Measurements from ENCODE around the gene ABI2. TPM values are rescaled to one million over a fixed set of nuclear protein-coding genes. Genes with fewer than 3 reads are reported as not detected.

ABI2 gene
- total and polyA plus RNA-seq, 2 experiments from 2014 or later = 28.0 to 88.3 TPM

DNA sequence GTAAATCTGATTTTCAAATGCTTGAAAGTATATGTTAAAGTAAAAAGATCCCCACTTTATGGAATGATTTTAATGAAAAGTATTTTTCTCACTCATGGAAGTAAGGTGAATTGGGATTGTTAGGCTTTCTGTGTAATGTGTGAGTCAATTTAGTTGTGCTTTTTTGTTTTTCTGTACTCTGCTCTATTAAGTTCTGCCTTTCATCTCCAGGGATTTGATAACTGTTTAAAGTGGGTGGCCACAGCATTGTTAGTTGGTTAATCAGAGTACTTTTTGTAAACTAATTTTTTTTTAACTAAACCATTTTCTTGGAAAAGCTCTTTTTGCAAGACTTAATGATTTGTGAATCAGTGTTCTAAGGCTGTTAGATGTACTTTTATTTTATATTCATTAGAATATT lies 76.8 kb downstream of the ABI2 start:
- Histone ChIP-seq H3K4me3 (0 out of 2 replicates have a peak overlapping the region, but pooled peaks have one; percentile 2), H3K27me3 (replicated peaks; ENCODE audit: insufficient read depth) (no peaks in the 10 kb centered on the region), H3K9me3 (ENCODE audit: low read depth) (no peaks in the 10 kb centered on the region), H3K79me2 (ENCODE audit: insufficient read depth) (0 out of 2 replicates have a peak, but pooled peaks cover 7% of the 10 kb centered on the region), H3K27ac (peak overlapping the region; percentile 54), H3K4me2 (ENCODE audit: unreplicated experiment) (peak overlapping the region; percentile 21), H3K4me1 (ENCODE audit: insufficient read depth) (peaks cover 60% of the 10 kb centered on the region), H3K9me2 (ENCODE audit: insufficient read depth) (no peaks in the 10 kb centered on the region), H4K20me1 (ENCODE audit: insufficient read depth) (no peaks in the 10 kb centered on the region), H3K36me3 (ENCODE audit: low read depth) (peaks cover 24% of the 10 kb centered on the region), H2AFZ (no peak overlapping the region), H3K9ac (no peak overlapping the region), H3F3A (ENCODE audit: insufficient read depth) (peaks cover 64% of the 10 kb centered on the region)
- no peak for TF ChIP-seq EZH2 (IDR thresholded peaks at IDR 0.05; ENCODE audit: insufficient read depth, poor library complexity, severe bottlenecking)
- no peak for TF ChIP-seq EZH2phosphoT487 (IDR thresholded peaks at IDR 0.05; ENCODE audit: insufficient read depth, low read depth)
- in situ Hi-C loops (cut with MboI) = no loop called here
- peak; percentile 75 for DNase-seq

DNA sequence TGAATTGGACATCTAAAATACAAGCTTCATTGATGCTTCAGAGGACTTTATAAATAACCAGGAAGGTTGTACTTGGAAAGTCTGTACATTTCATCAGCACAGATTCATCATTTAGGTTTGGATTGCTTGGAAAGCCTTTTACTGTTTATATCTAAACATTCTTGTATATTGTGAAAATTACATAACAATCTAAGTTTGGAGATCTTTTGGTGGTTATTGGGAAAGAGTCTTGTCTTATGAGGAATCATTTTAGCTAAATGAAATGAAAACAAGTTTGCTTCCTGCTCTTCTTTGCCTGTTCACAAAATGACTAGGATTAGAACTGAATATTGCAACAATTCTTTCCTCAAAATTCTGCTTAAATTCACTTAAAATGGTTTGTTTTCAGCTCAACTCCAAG lies 79.3 kb downstream of the ABI2 start:
- Histone ChIP-seq H2AFZ (no peak overlapping the region), H3K27ac (no peak overlapping the region), H3K27me3 (replicated peaks; ENCODE audit: insufficient read depth) (no peaks in the 10 kb centered on the region), H3K4me1 (ENCODE audit: insufficient read depth) (peaks cover 39% of the 10 kb centered on the region), H3K9ac (no peak overlapping the region), H4K20me1 (ENCODE audit: insufficient read depth) (no peaks in the 10 kb centered on the region), H3K36me3 (ENCODE audit: low read depth) (peaks cover 30% of the 10 kb centered on the region), H3F3A (ENCODE audit: insufficient read depth) (peaks cover 49% of the 10 kb centered on the region), H3K79me2 (ENCODE audit: insufficient read depth) (0 out of 2 replicates have a peak, but pooled peaks cover 7% of the 10 kb centered on the region), H3K9me3 (ENCODE audit: low read depth) (no peaks in the 10 kb centered on the region), H3K4me2 (ENCODE audit: unreplicated experiment) (no peak overlapping the region), H3K4me3 (no peak overlapping the region), H3K9me2 (ENCODE audit: insufficient read depth) (no peaks in the 10 kb centered on the region)
- in situ Hi-C loops (cut with MboI) = no loop called here
- no peak for DNase-seq
- TF ChIP-seq EZH2 (IDR thresholded peaks at IDR 0.05; ENCODE audit: insufficient read depth, poor library complexity, severe bottlenecking) (no peak), EZH2phosphoT487 (IDR thresholded peaks at IDR 0.05; ENCODE audit: insufficient read depth, low read depth) (no peak)

DNA sequence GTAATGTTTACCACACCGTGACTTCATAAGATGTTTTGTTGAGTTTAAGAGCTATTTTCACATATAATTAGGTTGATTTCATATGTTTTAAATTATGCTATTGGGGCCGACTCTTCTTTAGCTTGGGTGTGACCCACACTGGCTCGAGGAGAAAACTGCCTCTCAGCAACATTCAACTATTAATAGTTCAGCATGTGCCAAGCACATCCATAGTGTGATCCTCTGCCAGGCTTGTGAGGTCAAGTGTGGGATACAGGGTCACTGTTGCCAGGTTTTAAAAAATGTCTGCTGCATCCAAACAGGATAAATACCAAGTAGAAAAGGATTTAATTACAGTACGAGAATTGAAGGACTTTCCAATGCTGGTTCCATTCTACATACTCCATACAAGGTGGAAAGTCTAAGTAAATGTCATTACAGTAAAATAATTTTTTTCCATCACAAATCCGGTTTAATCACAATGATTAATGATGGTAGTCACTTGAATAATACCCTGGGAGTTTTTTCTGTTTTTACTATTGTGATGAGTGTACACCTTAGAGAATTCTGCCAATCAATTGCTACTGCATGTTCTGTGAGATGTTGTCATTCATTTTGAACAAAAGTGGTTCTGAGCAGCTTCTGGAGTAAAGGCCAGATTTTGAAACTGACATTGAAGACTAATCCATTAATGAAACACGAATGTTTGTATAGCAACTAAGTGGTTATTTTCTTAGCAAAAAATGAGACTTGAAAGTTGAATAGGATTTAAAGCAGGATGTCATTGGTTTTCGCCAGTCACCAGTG lies 84.5 kb downstream of the ABI2 start:
- no peaks in the 10 kb centered on the region for H4K20me1 ChIP-seq (ENCODE audit: insufficient read depth)
- WGBS, 2 experiments (ENCODE audit: low coverage in 1 of 2, low lambda C conversion rate in 2 of 2, missing lambda C conversion rate in 2 of 2) = 21 to 25% methylated on average over 7 of the region's 7 CpGs
- in situ Hi-C loops (cut with MboI) = no loop called here
- H3K4me2 ChIP-seq (ENCODE audit: unreplicated experiment) = no peak overlapping the region
- DNase-seq = no peak
- no peak overlapping the region for H3K9ac ChIP-seq
- H3K27ac ChIP-seq = no peak overlapping the region
- no peak overlapping the region for H2AFZ ChIP-seq
- H3K9me3 ChIP-seq (ENCODE audit: low read depth) = no peaks in the 10 kb centered on the region
- no peak overlapping the region for H3K4me3 ChIP-seq
- H3K36me3 ChIP-seq (ENCODE audit: low read depth) = peaks cover 36% of the 10 kb centered on the region
- H3K9me2 ChIP-seq (ENCODE audit: insufficient read depth) = no peaks in the 10 kb centered on the region; the same call in 1 of the 2 replicates
- H3K27me3 ChIP-seq (replicated peaks; ENCODE audit: insufficient read depth) = no peaks in the 10 kb centered on the region
- peaks cover 21% of the 10 kb centered on the region; the same call in 1 of the 2 replicates for H3F3A ChIP-seq (ENCODE audit: insufficient read depth)
- TF ChIP-seq EZH2phosphoT487 (IDR thresholded peaks at IDR 0.05; ENCODE audit: insufficient read depth, low read depth) (no peak), EZH2 (IDR thresholded peaks at IDR 0.05; ENCODE audit: insufficient read depth, poor library complexity, severe bottlenecking) (no peak)
- H3K4me1 ChIP-seq (ENCODE audit: insufficient read depth) = peaks cover 10% of the 10 kb centered on the region; the same call in 1 of the 2 replicates
- H3K79me2 ChIP-seq (ENCODE audit: insufficient read depth) = 0 out of 2 replicates have a peak, but pooled peaks cover 12% of the 10 kb centered on the region

DNA sequence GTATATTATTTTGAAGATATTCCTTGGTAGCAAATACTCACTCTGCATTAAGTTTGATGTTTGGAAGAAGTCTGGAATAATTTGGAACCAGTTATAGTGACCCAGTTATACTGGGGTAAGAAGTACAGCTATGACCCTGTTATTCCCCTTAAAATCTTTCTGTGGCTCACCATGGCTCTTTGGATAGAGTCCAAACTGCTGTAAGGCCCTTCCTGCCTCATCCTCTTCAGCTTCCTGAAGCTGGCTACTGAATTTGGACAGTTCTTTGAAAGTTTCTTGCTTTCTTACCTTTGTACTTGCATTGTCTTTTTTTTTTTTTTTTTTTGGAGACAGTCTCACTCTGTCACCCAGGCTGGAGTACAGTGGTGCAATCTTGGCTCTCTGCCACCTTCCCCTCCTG lies 85.6 kb downstream of the ABI2 start:
- Histone ChIP-seq H3K79me2 (ENCODE audit: insufficient read depth) (0 out of 2 replicates have a peak, but pooled peaks cover 12% of the 10 kb centered on the region), H4K20me1 (ENCODE audit: insufficient read depth) (no peaks in the 10 kb centered on the region), H3K9me2 (ENCODE audit: insufficient read depth) (no peaks in the 10 kb centered on the region; the same call in 1 of the 2 replicates), H2AFZ (no peak overlapping the region), H3K9ac (no peak overlapping the region), H3K27me3 (replicated peaks; ENCODE audit: insufficient read depth) (no peaks in the 10 kb centered on the region), H3K4me2 (ENCODE audit: unreplicated experiment) (no peak overlapping the region), H3F3A (ENCODE audit: insufficient read depth) (peaks cover 21% of the 10 kb centered on the region; the same call in 1 of the 2 replicates), H3K9me3 (ENCODE audit: low read depth) (no peaks in the 10 kb centered on the region), H3K4me1 (ENCODE audit: insufficient read depth) (peaks cover 10% of the 10 kb centered on the region; the same call in 1 of the 2 replicates), H3K27ac (no peak overlapping the region), H3K36me3 (ENCODE audit: low read depth) (peaks cover 47% of the 10 kb centered on the region), H3K4me3 (no peak overlapping the region)
- TF ChIP-seq EZH2phosphoT487 (IDR thresholded peaks at IDR 0.05; ENCODE audit: insufficient read depth, low read depth) (no peak), EZH2 (IDR thresholded peaks at IDR 0.05; ENCODE audit: insufficient read depth, poor library complexity, severe bottlenecking) (no peak)
- DNase-seq = no peak
- in situ Hi-C loops (cut with MboI) = no loop called here

Measured in GM23248 (cell line).